Amniotic stem cell (primary cell): ENCODE results near the gene PHLDA3.

Source experiments
- DNase-seq: peaks from one replicate; lab custom pipeline; 2025; lab: John Stamatoyannopoulos, UW

PHLDA3 gene

GRCh38 chr1:201461645-201462441, 7.1 kb downstream of the PHLDA3 start:
- DNase-seq, result peak; percentile 89

- peak; percentile 92 for DNase-seq
These were observed 8.0 kb downstream of the PHLDA3 start for GRCh38 chr1:201460814-201461644.

GRCh38 chr1:201459775-201460174, 9.2 kb downstream of the PHLDA3 start:
- DNase-seq, result no peak

- no peak for DNase-seq
These were observed 9.9 kb downstream of the PHLDA3 start for GRCh38 chr1:201459052-201459451.

- DNase-seq, result no peak
These were observed 11.5 kb downstream of the PHLDA3 start for GRCh38 chr1:201457508-201457960.

- peak; percentile 84 for DNase-seq
These were observed 12.3 kb downstream of the PHLDA3 start for GRCh38 chr1:201456499-201457309.

GRCh38 chr1:201455098-201455497, 13.9 kb downstream of the PHLDA3 start:
- DNase-seq, result no peak

GRCh38 chr1:201454608-201455007, 14.4 kb downstream of the PHLDA3 start:
- no peak for DNase-seq

GRCh38 chr1:201452866-201453265, 16.1 kb downstream of the PHLDA3 start:
- DNase-seq, result no peak

- peak; percentile 51 for DNase-seq
These were observed 18.2 kb downstream of the PHLDA3 start for GRCh38 chr1:201450721-201451291.

- DNase-seq, result no peak
These were observed 20.0 kb downstream of the PHLDA3 start for GRCh38 chr1:201448990-201449389.

- DNase-seq, result no peak
These were observed 20.8 kb downstream of the PHLDA3 start for GRCh38 chr1:201447903-201448871.

GRCh38 chr1:201445310-201445709, 23.7 kb downstream of the PHLDA3 start:
- DNase-seq, result no peak

GRCh38 chr1:201444792-201445191, 24.2 kb downstream of the PHLDA3 start:
- DNase-seq, result no peak

- no peak for DNase-seq
These were observed 25.2 kb downstream of the PHLDA3 start for GRCh38 chr1:201443747-201444146.

- DNase-seq, result no peak
These were observed 32.0 kb downstream of the PHLDA3 start for GRCh38 chr1:201436969-201437368.

GRCh38 chr1:201436393-201436792, 32.6 kb downstream of the PHLDA3 start:
- DNase-seq, result no peak

GRCh38 chr1:201434266-201434665, 34.7 kb downstream of the PHLDA3 start:
- no peak for DNase-seq

- no peak for DNase-seq
These were observed 35.4 kb downstream of the PHLDA3 start for GRCh38 chr1:201433609-201434008.

GRCh38 chr1:201430776-201431175, 38.2 kb downstream of the PHLDA3 start:
- DNase-seq, result no peak
